H1 (cell line): ENCODE measurements around the gene SLC12A8. TPM values are rescaled to one million over a fixed set of nuclear protein-coding genes. Genes with fewer than 3 reads are reported as not detected.

Experiments used
- CTCF ChIA-PET: fragments of 300-600 bp; sonication (Branson Sonifier 250); formaldehyde crosslinking; loops from one replicate; lab custom pipeline; 2021; ENCODE audit not compliant: partially characterized antibody; lab: Charles Lee
- POLR2A ChIA-PET: fragments of 300-600 bp; sonication (Branson Sonifier 250); formaldehyde crosslinking; loops from one replicate; lab custom pipeline; 2021; ENCODE audit warnings: inconsistent platforms; ENCODE audit not compliant: partially characterized antibody; lab: Charles Lee
- DNase-seq, 2 experiments: peaks; one replicate each; pipeline versions ENCODE4 v3.0.0 to v3.0.0-alpha.2; 2010 to 2022; ENCODE audit warnings: low spot score in 2 of 2, low read depth in 1 of 2, mixed read lengths in 1 of 2
- FAIRE-seq: peaks from 2 replicates; lab custom pipeline; 2011; peaks lifted over from hg19 to GRCh38; lab: Jason Lieb, UNC
- H2AFZ ChIP-seq: 2 replicates; pipeline ENCODE4 v1.8.1; 2012; ENCODE audit warnings: low read length, inconsistent platforms
- H2AK5ac ChIP-seq: 2 replicates; pipeline ENCODE4 v1.6.1; 2013; ENCODE audit warnings: low read depth, low read length
- H2BK120ac ChIP-seq: replicated peaks from 2 replicates; pipeline ENCODE3; 2013; ENCODE audit warnings: low read depth, low read length, inconsistent platforms
- H2BK12ac ChIP-seq: 2 replicates; pipeline ENCODE4 v1.6.1; 2013; ENCODE audit warnings: low read depth, low read length
- H2BK15ac ChIP-seq: 2 replicates; pipeline ENCODE4 v1.6.1; 2013; ENCODE audit warnings: low read length
- H2BK20ac ChIP-seq: 2 replicates; pipeline ENCODE4 v1.6.1; 2013; ENCODE audit warnings: low read length
- H2BK5ac ChIP-seq: 2 replicates; pipeline ENCODE4 v1.6.1; 2013; ENCODE audit warnings: low read depth, low read length
- H3K14ac ChIP-seq: 2 replicates; pipeline ENCODE4 v1.6.1; 2013; ENCODE audit warnings: inconsistent platforms; ENCODE audit not compliant: insufficient read length
- H3K18ac ChIP-seq: 2 replicates; pipeline ENCODE4 v1.6.1; 2013; ENCODE audit warnings: low read length; ENCODE audit errors: extremely low read depth
- H3K23ac ChIP-seq: 2 replicates; pipeline ENCODE4 v1.6.1; 2013; ENCODE audit warnings: inconsistent platforms; ENCODE audit not compliant: insufficient read length
- H3K23me2 ChIP-seq: 2 replicates; pipeline ENCODE4 v1.6.1; 2013; ENCODE audit warnings: low read depth, low read length
- H3K27ac ChIP-seq: 2 replicates; pipeline ENCODE4 v1.6.1; 2011; ENCODE audit warnings: low read depth, low read length, inconsistent platforms
- H3K27me3 ChIP-seq, 4 experiments: replicated peaks in 1 of 4; 1 replicate in 1 of 4; 2 replicates in 3 of 4; pipeline versions ENCODE4 v1.6.1 to v1.8.1; 2011 to 2013; ENCODE audit warnings: low read length in 3 of 4, mild to moderate bottlenecking in 3 of 4, inconsistent platforms in 2 of 4, mixed read lengths in 2 of 4, moderate library complexity in 1 of 4; ENCODE audit not compliant: control insufficient read depth in 3 of 4, insufficient read depth in 3 of 4; ENCODE audit errors: extremely low read depth in 1 of 4
- H3K36me3 ChIP-seq, 4 experiments: 2 replicates each; pipeline versions ENCODE4 v1.6.1 to v1.8.1; 2011 to 2013; ENCODE audit warnings: mild to moderate bottlenecking in 4 of 4, low read length in 3 of 4, moderate library complexity in 2 of 4, control low read depth in 1 of 4, inconsistent platforms in 1 of 4; ENCODE audit not compliant: insufficient read depth in 4 of 4, control insufficient read depth in 2 of 4
- H3K4ac ChIP-seq: replicated peaks from 2 replicates; pipeline ENCODE3; 2013; ENCODE audit warnings: low read length, low read depth, mixed read lengths, inconsistent platforms; ENCODE audit not compliant: insufficient read length
- H3K4me1 ChIP-seq, 4 experiments: replicated peaks in 1 of 4; 1 replicate in 1 of 4; 2 replicates in 3 of 4; pipeline versions ENCODE4 v1.6.1 to v1.8.1; 2011 to 2013; ENCODE audit warnings: low read length in 3 of 4, inconsistent platforms in 2 of 4, mixed read lengths in 1 of 4; ENCODE audit not compliant: insufficient read depth in 4 of 4, control insufficient read depth in 3 of 4
- H3K4me2 ChIP-seq, 2 experiments: 2 replicates each; pipeline versions ENCODE4 v1.6.1 to v1.8.1; 2011 to 2013; ENCODE audit warnings: low read depth in 2 of 2, low read length in 2 of 2, control low read depth in 1 of 2, inconsistent platforms in 1 of 2, mild to moderate bottlenecking in 1 of 2; ENCODE audit not compliant: insufficient read depth in 1 of 2
- H3K4me3 ChIP-seq, 4 experiments: fragments of 200-600, 300-600 bp in 1 of 4; sonication (generic), shearing (Covaris generic), sonication (Bioruptor Twin) in 1 of 4; 2 replicates each; pipeline versions ENCODE4 v1.5.1 to v1.8.1; 2011 to 2016; ENCODE audit warnings: low read length in 4 of 4, low read depth in 3 of 4, control low read depth in 2 of 4, inconsistent platforms in 2 of 4, mild to moderate bottlenecking in 2 of 4, mixed read lengths in 1 of 4, moderate library complexity in 1 of 4; ENCODE audit not compliant: insufficient read depth in 2 of 4; ENCODE audit errors: extremely low read depth in 1 of 4
- H3K56ac ChIP-seq: replicated peaks from 2 replicates; pipeline ENCODE3; 2013; ENCODE audit warnings: low read depth, mild to moderate bottlenecking, mixed read lengths, low read length, inconsistent platforms; ENCODE audit not compliant: insufficient read length
- H3K79me1 ChIP-seq: 2 replicates; pipeline ENCODE4 v1.6.1; 2013; ENCODE audit warnings: low read depth, low read length, control low read depth
- H3K79me2 ChIP-seq, 2 experiments: 2 replicates each; pipeline versions ENCODE4 v1.6.1 to v1.8.1; 2012 to 2013; ENCODE audit warnings: low read length in 2 of 2, mild to moderate bottlenecking in 2 of 2, inconsistent platforms in 1 of 2; ENCODE audit not compliant: insufficient read depth in 2 of 2, control insufficient read depth in 1 of 2
- H3K9ac ChIP-seq, 4 experiments: replicated peaks in 1 of 4; 1 replicate in 1 of 4; 2 replicates in 3 of 4; pipeline versions ENCODE4 v1.6.1 to v1.8.1; 2011 to 2013; ENCODE audit warnings: low read depth in 3 of 4, low read length in 3 of 4, control low read depth in 2 of 4, mild to moderate bottlenecking in 2 of 4, moderate library complexity in 2 of 4, inconsistent platforms in 1 of 4; ENCODE audit errors: extremely low read depth in 1 of 4
- H3K9me3 ChIP-seq, 2 experiments: 2 replicates each; pipeline versions ENCODE4 v1.6.1 to v1.8.1; 2012 to 2013; ENCODE audit warnings: mild to moderate bottlenecking in 2 of 2, moderate library complexity in 2 of 2, control low read depth in 1 of 2, inconsistent platforms in 1 of 2, low read depth in 1 of 2, low read length in 1 of 2, mixed read lengths in 1 of 2; ENCODE audit not compliant: insufficient read depth in 2 of 2
- H4K20me1 ChIP-seq, 2 experiments: replicated peaks in 1 of 2; 2 replicates each; pipeline versions ENCODE3 to v1.8.1; 2011 to 2013; ENCODE audit warnings: inconsistent platforms in 2 of 2, low read length in 2 of 2, mild to moderate bottlenecking in 1 of 2; ENCODE audit not compliant: insufficient read depth in 2 of 2, control insufficient read depth in 1 of 2
- H4K5ac ChIP-seq: 2 replicates; pipeline ENCODE4 v1.6.1; 2013; ENCODE audit warnings: low read length, low read depth, mixed read lengths, inconsistent platforms; ENCODE audit not compliant: insufficient read length
- H4K8ac ChIP-seq: 2 replicates; pipeline ENCODE4 v1.8.0; 2013; ENCODE audit warnings: mild to moderate bottlenecking, moderate library complexity, low read length, inconsistent platforms; ENCODE audit not compliant: insufficient read depth; ENCODE audit errors: extremely low read depth
- H4K91ac ChIP-seq: replicated peaks from 2 replicates; pipeline ENCODE3; 2013; ENCODE audit warnings: low read length, mixed read lengths, inconsistent platforms; ENCODE audit not compliant: insufficient read length
- ATF3 ChIP-seq: IDR thresholded peaks from 2 replicates; pipeline ENCODE4 v1.6.1; 2011; ENCODE audit warnings: low read depth, mild to moderate bottlenecking, low read length; ENCODE audit not compliant: insufficient read depth
- BRCA1 ChIP-seq: IDR thresholded peaks from 2 replicates; pipeline ENCODE4 v1.6.1; 2012; ENCODE audit warnings: low read depth, low read length, improper control_type of control experiment
- EZH2 ChIP-seq: fragments of 200-600 bp; sonication (generic); IDR thresholded peaks from 2 replicates; pipeline ENCODE4 v1.7.1; 2012; ENCODE audit warnings: low read depth, mild to moderate bottlenecking, moderate library complexity, low read length, inconsistent platforms; ENCODE audit not compliant: severe bottlenecking
- GTF2F1 ChIP-seq: IDR thresholded peaks from 2 replicates; pipeline ENCODE4 v1.6.1; 2012; ENCODE audit warnings: low read depth, low read length, improper control_type of control experiment, borderline replicate concordance
- JUN ChIP-seq: IDR thresholded peaks from 2 replicates; pipeline ENCODE4 v1.6.1; 2011; ENCODE audit warnings: low read depth, mild to moderate bottlenecking, improper control_type of control experiment, low read length
- KDM5A ChIP-seq: fragments of 200-600 bp; IDR thresholded peaks from 2 replicates; pipeline ENCODE4 v1.7.1; 2012; ENCODE audit warnings: mild to moderate bottlenecking, low read length, inconsistent platforms, mixed read lengths
- RFX5 ChIP-seq: IDR thresholded peaks from 2 replicates; pipeline ENCODE4 v1.6.1; 2011; ENCODE audit warnings: low read depth, low read length, improper control_type of control experiment, borderline replicate concordance
- RNF2 ChIP-seq: fragments of 200-900, 300-1000 bp; sonication (generic); IDR thresholded peaks from 2 replicates; pipeline ENCODE4 v1.7.1; 2016; ENCODE audit warnings: borderline replicate concordance, low read depth, mild to moderate bottlenecking, antibody characterized with exemption, low read length; ENCODE audit not compliant: poor library complexity, severe bottlenecking; ENCODE audit errors: missing control alignments
- RXRA ChIP-seq: IDR thresholded peaks from 2 replicates; pipeline ENCODE4 v1.6.1; 2011; ENCODE audit warnings: low read depth, mild to moderate bottlenecking, low read length, moderate library complexity; ENCODE audit not compliant: insufficient read depth
- SP1 ChIP-seq: IDR thresholded peaks from 2 replicates; pipeline ENCODE4 v1.6.1; 2011; ENCODE audit warnings: low read depth, low read length
- SRF ChIP-seq: IDR thresholded peaks from 2 replicates; pipeline ENCODE4 v1.6.1; 2011; ENCODE audit warnings: mild to moderate bottlenecking, low read depth, low read length, moderate library complexity
- TCF12 ChIP-seq: IDR thresholded peaks from 2 replicates; pipeline ENCODE4 v1.6.1; 2011; ENCODE audit warnings: low read depth, mild to moderate bottlenecking, low read length
- WGBS, 2 experiments: shearing (Covaris generic) in 1 of 2; methylation state at CpG; one replicate each; pipeline versions ENCODE4 v1.1.6 to v1.1.7; 2013 to 2015; ENCODE audit warnings: low lambda C conversion rate in 2 of 2, mixed read lengths in 2 of 2, inconsistent platforms in 1 of 2, low coverage in 1 of 2, missing lambda C conversion rate in 1 of 2; ENCODE audit not compliant: insufficient replicate concordance in 2 of 2, insufficient coverage in 1 of 2, insufficient read length in 1 of 2; ENCODE audit errors: extremely low coverage in 1 of 2, missing lambda C conversion rate in 1 of 2; 5-methylcytosine and 5-hydroxymethylcytosine counted together
- polyA plus RNA-seq, 7 experiments: library from polyadenylated mRNA; depleted of rRNA in 3 of 7; stranded (reverse) in 5 of 7; unstranded in 2 of 7; fragments of >200 nt in 5 of 7; fragments of 200-250 nt in 2 of 7; gene quantifications; 1 replicate in 5 of 7; 2 replicates in 1 of 7; 4 replicates in 1 of 7; pipeline versions ENCODE4 v1.2.1 to v1.2.3, GENCODE V29; 2011 to 2013; ENCODE audit warnings: missing spikeins in 2 of 7, mixed read lengths in 2 of 7
- total RNA-seq: library from RNA; stranded (reverse); fragmentation: NEBNext Ultra II Directional; extraction: Animal tissue kit (Norgen Biotek cat#: 25700); gene quantifications from 2 replicates; pipeline ENCODE4 v1.2.1, GENCODE V29; 2021

The SLC12A8 gene
- total and polyA plus RNA-seq, 2 of the 8 experiments (the other 6 are each of a cell fraction or from before 2014, with no cell fraction given): 13.7 to 14.4 TPM

DNA sequence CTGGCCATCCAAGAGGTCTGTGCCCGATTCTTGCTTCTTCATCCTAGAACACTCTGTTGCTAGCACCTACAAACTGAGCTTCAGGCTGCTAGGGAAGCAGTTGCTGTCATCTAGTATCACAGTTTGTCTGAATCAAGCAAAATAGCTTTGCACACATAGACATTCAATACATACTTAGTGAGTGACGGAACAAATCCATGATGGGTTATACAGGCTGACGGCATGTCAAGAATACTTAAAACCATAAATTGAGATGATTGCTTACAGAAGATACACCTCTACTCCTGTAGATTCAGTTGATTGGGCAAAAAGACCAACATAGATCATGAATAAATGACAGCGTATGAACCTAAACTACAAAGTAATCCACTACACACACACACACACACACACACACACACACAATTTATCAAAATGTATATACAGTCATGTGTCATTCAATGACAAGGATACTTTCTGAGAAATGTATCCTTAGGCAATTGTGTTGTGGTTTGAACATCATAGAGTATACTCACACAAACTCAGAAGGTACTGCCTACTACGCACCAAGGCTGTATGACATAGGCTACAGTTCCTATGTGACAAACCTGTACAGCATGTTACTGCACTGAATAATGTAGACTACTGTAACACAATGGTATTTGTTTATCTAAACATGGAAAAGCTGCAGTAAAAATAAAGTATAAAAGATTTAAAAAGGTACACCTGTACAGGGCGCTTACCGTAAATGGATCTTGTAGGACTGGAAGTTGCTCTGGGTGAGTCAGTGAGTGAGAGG, 142.4 kb downstream of the SLC12A8 start:
- no peak overlapping the region for H3K27ac ChIP-seq
- H4K91ac ChIP-seq: no peak overlapping the region
- 92% methylated on average over 7 of the region's 7 CpGs; no CpG with 5 or more reads in 1 of the 2 experiments for WGBS, 2 experiments
- FAIRE-seq (no peak), DNase-seq (no peak)
- H3K9me3 ChIP-seq: no peaks in the 10 kb centered on the region
- H3K18ac ChIP-seq: no peak overlapping the region
- no peak overlapping the region for H2BK12ac ChIP-seq
- no peak overlapping the region for H3K4ac ChIP-seq
- peaks cover 0 to 2% (median 0%) of the 10 kb centered on the region in 4 experiments; a peak in 1 of 7 replicates for H3K27me3 ChIP-seq
- H3K4me1 ChIP-seq: no peaks in the 10 kb centered on the region; a peak in 1 of 7 replicates
- no peak overlapping the region for H2BK20ac ChIP-seq
- no peak overlapping the region for H3K14ac ChIP-seq
- H3K4me3 ChIP-seq: no peak overlapping the region
- no peak overlapping the region for H2AFZ ChIP-seq
- no peaks in the 10 kb centered on the region for H3K79me2 ChIP-seq
- H2BK120ac ChIP-seq: no peak overlapping the region
- no peak overlapping the region for H2BK5ac ChIP-seq
- no peak overlapping the region for H4K8ac ChIP-seq
- no peaks in the 10 kb centered on the region for H3K23me2 ChIP-seq
- H4K5ac ChIP-seq: no peak overlapping the region
- H2BK15ac ChIP-seq: no peak overlapping the region
- H4K20me1 ChIP-seq: no peaks in the 10 kb centered on the region
- H3K36me3 ChIP-seq: no peaks in the 10 kb centered on the region
- H3K9ac ChIP-seq: no peak overlapping the region
- no peak overlapping the region for H2AK5ac ChIP-seq
- H3K4me2 ChIP-seq: no peak overlapping the region
- POLR2A ChIA-PET: no interaction called here
- H3K23ac ChIP-seq: no peak overlapping the region
- CTCF ChIA-PET: interaction anchor here (0.9 to 1.6 kb wide), 3 partner anchors 12 to 26 kb away, joined by 3 to 5 read pairs (median 4); no protein-coding TSS in a partner anchor
- H3K56ac ChIP-seq: no peak overlapping the region
- no peaks in the 10 kb centered on the region for H3K79me1 ChIP-seq
- TF ChIP-seq KDM5A (no peak), RXRA (no peak), JUN (no peak), SRF (no peak), RNF2 (no peak), EZH2 (no peak), TCF12 (no peak), BRCA1 (no peak), ATF3 (no peak), GTF2F1 (no peak), SP1 (no peak), RFX5 (no peak)
